ENCODE results near the gene GRIP2.

GRIP2 gene

GRCh38 chr3:14537590-14538450 is 2.3 kb downstream of the GRIP2 start:
- Histone ChIP-seq H2AFZ (no peak overlapping the region), H3K27ac (no peak overlapping the region), H3K27me3 (ENCODE audit: control insufficient read depth, insufficient read depth, low read length) (no peaks in the 10 kb centered on the region), H3K36me3 (ENCODE audit: control insufficient read depth, insufficient read depth, low read length) (no peaks in the 10 kb centered on the region), H3K9ac (no peak overlapping the region), H3K4me3 (ENCODE audit: low read depth, low read length) (no peak overlapping the region), H3K9me3 (ENCODE audit: control insufficient read depth, low read length) (no peaks in the 10 kb centered on the region), H3K79me2 (no peaks in the 10 kb centered on the region), H3K4me2 (ENCODE audit: low read length) (no peak overlapping the region), H3K4me1 (no peaks in the 10 kb centered on the region)
- TF ChIP-seq CTCF (IDR thresholded peaks at IDR 0.05), result no peak

- Histone ChIP-seq H2AFZ (no peak overlapping the region), H3K27ac (no peak overlapping the region), H3K27me3 (ENCODE audit: control insufficient read depth, insufficient read depth, low read length) (no peaks in the 10 kb centered on the region), H3K4me1 (no peaks in the 10 kb centered on the region), H3K36me3 (ENCODE audit: control insufficient read depth, insufficient read depth, low read length) (no peaks in the 10 kb centered on the region), H3K9me3 (ENCODE audit: control insufficient read depth, low read length) (no peaks in the 10 kb centered on the region), H3K9ac (no peak overlapping the region), H3K4me3 (ENCODE audit: low read depth, low read length) (no peak overlapping the region), H3K4me2 (ENCODE audit: low read length) (no peak overlapping the region), H3K79me2 (no peaks in the 10 kb centered on the region)
- no peak for TF ChIP-seq CTCF (IDR thresholded peaks at IDR 0.05)
Measured at GRCh38 chr3:14536837-14537589, 3.1 kb downstream of the GRIP2 start.

- Histone ChIP-seq H3K4me1 (no peaks in the 10 kb centered on the region), H3K4me2 (ENCODE audit: low read length) (no peak overlapping the region), H3K27ac (no peak overlapping the region), H3K36me3 (ENCODE audit: control insufficient read depth, insufficient read depth, low read length) (no peaks in the 10 kb centered on the region), H3K4me3 (ENCODE audit: low read depth, low read length) (no peak overlapping the region), H3K27me3 (ENCODE audit: control insufficient read depth, insufficient read depth, low read length) (no peaks in the 10 kb centered on the region), H3K9me3 (ENCODE audit: control insufficient read depth, low read length) (no peaks in the 10 kb centered on the region), H3K9ac (no peak overlapping the region), H3K79me2 (no peaks in the 10 kb centered on the region), H2AFZ (no peak overlapping the region)
- TF ChIP-seq CTCF (IDR thresholded peaks at IDR 0.05), result no peak
Measured at GRCh38 chr3:14536055-14536815, 3.9 kb downstream of the GRIP2 start.

GRCh38 chr3:14535616-14536015 is 4.5 kb downstream of the GRIP2 start:
- H3K36me3 ChIP-seq (ENCODE audit: control insufficient read depth, insufficient read depth, low read length), result no peaks in the 10 kb centered on the region
- TF ChIP-seq CTCF (IDR thresholded peaks at IDR 0.05), result no peak
- H3K4me3 ChIP-seq (ENCODE audit: low read depth, low read length), result no peak overlapping the region
- H2AFZ ChIP-seq, result no peak overlapping the region
- no peaks in the 10 kb centered on the region for H3K4me1 ChIP-seq
- no peak overlapping the region for H3K9ac ChIP-seq
- no peaks in the 10 kb centered on the region for H3K79me2 ChIP-seq
- H3K27ac ChIP-seq, result no peak overlapping the region
- no peaks in the 10 kb centered on the region for H3K9me3 ChIP-seq (ENCODE audit: control insufficient read depth, low read length)
- no peak overlapping the region for H3K4me2 ChIP-seq (ENCODE audit: low read length)
- no peaks in the 10 kb centered on the region for H3K27me3 ChIP-seq (ENCODE audit: control insufficient read depth, insufficient read depth, low read length)
